Skeletal muscle cell (primary cell): ENCODE data around the gene ZNF407.

Experiments
- DNase-seq: peaks from one replicate; pipeline ENCODE4 v3.0.0-alpha.2; 2010; ENCODE audit warnings: low read depth
- H3K4me3 ChIP-seq: 2 replicates; pipeline ENCODE4 v1.5.1; 2011; ENCODE audit warnings: low read depth, mild to moderate bottlenecking, control low read depth, low read length, moderate library complexity

ZNF407 gene

GRCh38 chr18:75045272-75045671, 447.6 kb downstream of the ZNF407 start:
- no peak overlapping the region for H3K4me3 ChIP-seq
- no peak for DNase-seq

GRCh38 chr18:75047240-75047961, 449.7 kb downstream of the ZNF407 start:
- no peak for DNase-seq
- no peak overlapping the region for H3K4me3 ChIP-seq

DNA sequence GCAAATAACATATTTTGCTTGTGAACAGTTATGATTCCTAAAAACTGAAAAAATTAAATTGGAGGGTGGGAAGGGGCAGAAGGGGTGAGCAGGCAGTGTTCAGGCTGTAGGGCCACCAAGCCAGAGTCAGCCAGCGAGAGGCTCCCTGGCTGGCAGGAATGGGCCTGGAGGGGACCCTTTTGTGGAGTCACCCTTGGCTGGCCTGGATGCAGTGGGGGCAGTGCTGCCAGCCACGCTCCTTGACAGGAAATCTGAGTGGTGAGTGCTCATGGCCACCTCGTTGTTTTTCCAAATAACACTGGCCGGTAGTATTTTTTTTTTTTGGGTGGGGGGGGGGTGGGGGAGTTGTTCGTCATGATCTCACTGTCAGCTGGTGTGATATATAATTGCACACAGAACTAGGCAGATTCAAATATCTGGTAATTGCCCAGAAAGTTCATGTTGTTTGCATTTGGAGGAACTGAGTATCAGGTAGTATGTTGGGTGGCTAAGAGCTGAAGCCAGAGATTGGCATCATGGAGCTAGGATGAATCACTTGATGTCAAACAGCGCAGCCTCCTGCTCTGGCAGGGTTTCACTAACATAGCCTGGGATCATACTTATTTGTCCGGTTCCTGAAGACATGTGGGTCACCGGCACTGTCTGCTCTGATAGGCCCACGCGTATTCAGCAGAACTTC, 451.2 kb downstream of the ZNF407 start:
- H3K4me3 ChIP-seq, result no peak overlapping the region
- DNase-seq, result no peak

- no peak for DNase-seq
- H3K4me3 ChIP-seq, result no peak overlapping the region
Measured at GRCh38 chr18:75049455-75049789, 451.8 kb downstream of the ZNF407 start.

DNA sequence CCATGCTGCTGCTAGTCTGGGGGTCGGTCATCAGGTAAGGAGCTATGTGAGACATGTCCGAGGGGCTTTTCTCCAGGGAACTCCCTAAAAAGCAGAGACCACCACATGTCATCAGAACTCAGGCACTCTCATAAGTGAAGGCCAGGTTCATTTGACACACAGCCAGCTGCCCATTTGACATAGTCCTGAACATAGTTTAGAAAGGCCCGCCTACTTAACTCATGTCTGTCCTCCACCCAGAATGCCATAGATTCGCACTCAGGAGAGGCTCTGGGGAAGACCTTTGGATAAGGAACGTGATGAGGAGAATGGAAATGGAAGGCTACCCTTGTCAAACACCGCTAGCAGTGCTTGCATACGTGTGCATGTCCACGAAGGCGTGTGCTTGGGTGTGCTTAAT, 454.1 kb downstream of the ZNF407 start:
- no peak for DNase-seq
- H3K4me3 ChIP-seq, result no peak overlapping the region

DNA sequence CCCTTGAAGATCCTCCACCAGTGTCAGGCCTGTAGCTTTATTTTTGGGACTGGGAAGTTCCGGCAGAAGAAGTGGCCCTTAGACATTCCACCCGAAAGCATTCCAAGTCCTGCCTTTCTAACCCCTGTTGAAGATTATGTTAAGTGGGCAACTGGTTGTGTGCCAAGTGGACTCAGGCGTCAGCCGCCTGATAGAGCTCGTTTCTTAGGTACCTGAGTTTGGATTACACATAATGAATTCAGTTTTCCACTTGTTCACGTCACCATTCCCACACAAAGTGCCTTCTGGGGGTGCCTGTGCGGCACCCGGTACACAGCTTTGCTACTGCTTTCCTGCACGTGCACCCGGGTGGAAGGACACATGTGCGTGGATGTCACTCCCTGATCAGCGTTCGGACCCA, 454.8 kb downstream of the ZNF407 start:
- DNase-seq, result no peak
- H3K4me3 ChIP-seq, result no peak overlapping the region

DNA sequence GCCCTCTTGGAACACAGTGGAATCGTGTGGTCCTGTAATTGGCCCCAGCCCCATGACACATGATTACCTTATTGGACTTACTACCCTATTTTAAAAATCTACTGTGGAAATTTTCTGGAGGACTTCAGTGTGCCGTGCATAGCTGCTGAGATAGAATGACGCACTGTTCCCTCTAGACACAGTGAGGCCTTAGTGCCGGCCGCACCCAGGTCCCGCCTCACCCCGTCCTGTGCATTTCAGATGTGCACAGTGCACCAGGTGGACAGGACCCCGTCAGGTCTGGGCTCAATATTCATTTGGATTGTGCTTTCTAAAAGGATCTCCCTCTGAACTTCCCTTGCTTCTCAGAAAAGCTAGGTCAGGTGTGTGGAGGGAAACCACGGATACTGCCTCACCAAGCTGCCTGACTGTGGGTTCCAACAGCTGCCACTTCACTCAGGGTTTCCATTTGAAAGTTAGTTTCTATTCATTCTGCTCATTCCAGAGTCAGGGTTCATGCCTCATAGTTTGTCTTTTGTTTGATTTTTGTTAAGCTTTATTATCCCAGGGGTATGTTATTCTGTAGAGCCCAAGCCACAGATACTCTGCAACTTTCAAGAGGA, 455.5 kb downstream of the ZNF407 start:
- no peak overlapping the region for H3K4me3 ChIP-seq
- no peak for DNase-seq

DNA sequence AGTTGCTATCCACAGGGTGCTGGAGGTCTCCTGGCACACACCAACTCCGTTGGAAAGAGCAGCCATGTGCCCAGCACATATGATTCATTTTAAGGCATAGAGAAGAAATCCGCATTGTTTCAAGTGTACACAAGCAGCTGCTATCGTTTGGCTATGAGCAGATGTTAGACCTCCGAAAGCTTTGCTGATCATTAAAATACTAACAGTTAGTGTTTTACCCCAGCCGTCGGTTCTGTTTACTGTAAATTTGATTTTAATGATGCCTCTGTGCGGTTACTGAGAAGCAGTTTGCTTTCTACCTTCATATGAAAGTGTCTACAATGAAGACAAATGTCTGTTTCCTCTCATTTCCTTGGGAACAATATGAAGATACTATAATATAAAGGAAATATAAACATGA, 456.4 kb downstream of the ZNF407 start:
- no peak for DNase-seq

DNA sequence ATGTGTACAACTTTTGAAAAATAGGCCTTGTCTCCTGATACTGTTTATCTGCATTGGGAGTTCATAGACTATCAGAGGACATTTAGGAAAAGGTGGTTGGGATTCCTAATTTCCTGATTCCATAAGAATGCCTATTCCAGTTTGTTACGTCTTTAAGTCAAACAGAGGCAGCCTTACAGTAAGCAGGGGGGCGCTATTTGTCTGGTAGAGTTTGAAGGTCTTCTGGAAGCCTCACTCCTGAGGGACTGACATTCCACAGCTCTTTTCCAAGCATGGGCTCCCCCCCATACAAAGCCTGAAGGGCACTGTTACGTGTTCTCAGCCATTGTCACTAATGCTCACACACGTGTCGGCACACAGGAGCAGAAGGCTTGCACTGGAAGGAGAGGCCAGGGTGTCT, 456.9 kb downstream of the ZNF407 start:
- no peak overlapping the region for H3K4me3 ChIP-seq
- DNase-seq, result no peak

More for the DNA sequence above, 456.4 kb downstream of the ZNF407 start:
- H3K4me3 ChIP-seq, result no peak overlapping the region

- no peak overlapping the region for H3K4me3 ChIP-seq
Measured at GRCh38 chr18:75057169-75057960, 459.7 kb downstream of the ZNF407 start.

GRCh38 chr18:75060185-75060584, 462.5 kb downstream of the ZNF407 start:
- no peak for DNase-seq
- H3K4me3 ChIP-seq, result no peak overlapping the region

More at GRCh38 chr18:75057169-75057960, 459.7 kb downstream of the ZNF407 start:
- no peak for DNase-seq

GRCh38 chr18:75062297-75062886, 464.7 kb downstream of the ZNF407 start:
- no peak for DNase-seq
- no peak overlapping the region for H3K4me3 ChIP-seq

- no peak for DNase-seq
- no peak overlapping the region for H3K4me3 ChIP-seq
Measured at GRCh38 chr18:75063196-75063595, 465.5 kb downstream of the ZNF407 start.

GRCh38 chr18:75063615-75064512, 466.2 kb downstream of the ZNF407 start:
- no peak overlapping the region for H3K4me3 ChIP-seq
- no peak for DNase-seq

DNA sequence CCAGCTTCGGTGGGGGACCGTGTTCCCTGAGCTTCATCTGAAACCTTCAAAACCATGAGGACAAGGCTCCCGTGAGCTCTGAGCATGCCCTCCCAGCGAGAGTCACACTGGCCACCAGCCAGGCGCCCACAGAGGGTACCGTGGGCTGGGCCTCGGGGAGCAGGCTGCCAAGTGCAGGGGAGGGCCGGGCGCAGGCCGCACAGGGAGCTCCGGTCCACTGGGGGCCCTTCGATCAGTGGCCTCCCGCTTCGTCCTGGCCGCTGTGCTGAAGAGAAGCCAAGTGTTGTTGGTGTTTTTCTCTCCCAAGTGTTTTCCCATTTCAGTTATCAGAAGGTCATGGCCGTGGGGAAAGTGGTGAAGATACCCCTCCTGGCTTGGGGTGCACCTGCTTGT, 466.8 kb downstream of the ZNF407 start:
- DNase-seq, result no peak
- H3K4me3 ChIP-seq, result no peak overlapping the region

GRCh38 chr18:75065251-75066000, 467.8 kb downstream of the ZNF407 start:
- no peak overlapping the region for H3K4me3 ChIP-seq
- no peak for DNase-seq

- no peak for DNase-seq
- H3K4me3 ChIP-seq, result no peak overlapping the region
Measured at GRCh38 chr18:75066021-75066880, 468.6 kb downstream of the ZNF407 start.
